DOHH2 (cell line): ENCODE results near the gene ANK3.
A peak's percentile ranks its signal among the peaks of the same experiment; 100 is the strongest.

ENCODE experiments used
- H3F3A ChIP-seq: fragments of 200-600 bp; sonication (generic), shearing (Covaris generic); 2 replicates; pipeline ENCODE4 v1.6.0; 2016; ENCODE audit warnings: antibody characterized with exemption, mild to moderate bottlenecking; ENCODE audit not compliant: control insufficient read depth, insufficient read depth
- H3K27ac ChIP-seq: fragments of 200-600 bp; sonication (generic); 2 replicates; pipeline ENCODE4 v1.5.1; 2014; ENCODE audit warnings: low read depth, mild to moderate bottlenecking, low read length, moderate library complexity
- H3K27me3 ChIP-seq: fragments of 200-600 bp; sonication (generic); 2 replicates; pipeline ENCODE4 v1.6.1; 2014; ENCODE audit warnings: mild to moderate bottlenecking, low read length, mixed read lengths; ENCODE audit not compliant: control insufficient read depth
- H3K36me3 ChIP-seq: fragments of 200-600 bp; sonication (generic); 2 replicates; pipeline ENCODE4 v1.6.1; 2014; ENCODE audit warnings: mild to moderate bottlenecking, low read length, moderate library complexity, mixed read lengths; ENCODE audit not compliant: control insufficient read depth
- H3K4me1 ChIP-seq: fragments of 200-600 bp; sonication (generic); 2 replicates; pipeline ENCODE4 v1.6.1; 2014; ENCODE audit warnings: mild to moderate bottlenecking, low read length, mixed read lengths; ENCODE audit not compliant: control insufficient read depth
- H3K4me2 ChIP-seq: fragments of 200-600 bp; sonication (generic); 2 replicates; pipeline ENCODE4 v1.6.0; 2014; ENCODE audit warnings: mild to moderate bottlenecking, low read length, moderate library complexity
- H3K4me3 ChIP-seq: fragments of 200-600 bp; sonication (generic); 2 replicates; pipeline ENCODE4 v1.5.1; 2014; ENCODE audit warnings: mild to moderate bottlenecking, low read length, mixed read lengths
- H3K79me2 ChIP-seq: fragments of 200-600 bp; sonication (generic); 2 replicates; pipeline ENCODE4 v1.6.1; 2014; ENCODE audit warnings: mild to moderate bottlenecking, low read length, mixed read lengths; ENCODE audit not compliant: control insufficient read depth
- H3K9me2 ChIP-seq: fragments of 200-600 bp; sonication (generic); replicated peaks from 2 replicates; pipeline ENCODE4 v1.6.1; 2014; ENCODE audit warnings: mild to moderate bottlenecking, low read length, mixed read lengths; ENCODE audit not compliant: control insufficient read depth
- H3K9me3 ChIP-seq: fragments of 200-600 bp; sonication (generic); 2 replicates; pipeline ENCODE4 v1.6.1; 2014; ENCODE audit warnings: antibody characterized with exemption, low read length, mixed read lengths; ENCODE audit not compliant: control insufficient read depth, insufficient read depth
- H4K20me1 ChIP-seq: fragments of 200-600 bp; sonication (generic); 2 replicates; pipeline ENCODE4 v1.6.0; 2014; ENCODE audit warnings: low read depth, mild to moderate bottlenecking, antibody characterized with exemption, low read length, moderate library complexity; ENCODE audit not compliant: control insufficient read depth, insufficient read depth
- EZH2phosphoT487 ChIP-seq: fragments of 200-600 bp; sonication (generic); IDR thresholded peaks from 2 replicates; pipeline ENCODE4 v1.6.1; 2017; ENCODE audit warnings: borderline replicate concordance, mild to moderate bottlenecking, antibody characterized with exemption, low read length, moderate library complexity, mixed read lengths
- TF ChIP-seq, protein P1 (sequence below): fragments of 200-600 bp; sonication (generic); IDR thresholded peaks from one replicate; pipeline ENCODE4 v1.5.1; 2014; ENCODE audit warnings: antibody characterized with exemption, mild to moderate bottlenecking, low read depth, low read length; ENCODE audit not compliant: poor library complexity, severe bottlenecking

The ANK3 gene

DNA sequence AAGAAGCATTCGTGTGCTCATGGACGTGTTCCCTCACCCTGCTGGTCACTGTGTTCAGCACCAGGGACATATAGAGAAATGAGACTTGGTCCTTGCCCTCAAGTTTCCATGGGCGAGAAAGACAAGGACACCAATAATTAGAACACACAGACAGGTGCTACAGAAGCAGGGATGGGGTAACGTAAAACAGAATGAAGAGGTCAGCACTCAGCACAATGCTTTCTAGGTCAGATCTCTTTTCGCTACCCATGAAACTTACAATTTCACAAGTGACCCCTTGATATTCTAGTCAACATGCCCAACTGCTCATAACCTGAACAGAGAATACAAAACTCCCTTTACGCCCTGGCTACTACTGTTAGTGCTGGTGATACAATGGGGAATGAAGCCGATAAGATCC is 6.0 kb upstream of the ANK3 start:
- H3K4me3 ChIP-seq = no peak overlapping the region
- H3K9me3 ChIP-seq = no peaks in the 10 kb centered on the region
- no peaks in the 10 kb centered on the region for H3K27me3 ChIP-seq
- H4K20me1 ChIP-seq = no peaks in the 10 kb centered on the region
- no peaks in the 10 kb centered on the region for H3K36me3 ChIP-seq
- TF ChIP-seq, protein P1, sequence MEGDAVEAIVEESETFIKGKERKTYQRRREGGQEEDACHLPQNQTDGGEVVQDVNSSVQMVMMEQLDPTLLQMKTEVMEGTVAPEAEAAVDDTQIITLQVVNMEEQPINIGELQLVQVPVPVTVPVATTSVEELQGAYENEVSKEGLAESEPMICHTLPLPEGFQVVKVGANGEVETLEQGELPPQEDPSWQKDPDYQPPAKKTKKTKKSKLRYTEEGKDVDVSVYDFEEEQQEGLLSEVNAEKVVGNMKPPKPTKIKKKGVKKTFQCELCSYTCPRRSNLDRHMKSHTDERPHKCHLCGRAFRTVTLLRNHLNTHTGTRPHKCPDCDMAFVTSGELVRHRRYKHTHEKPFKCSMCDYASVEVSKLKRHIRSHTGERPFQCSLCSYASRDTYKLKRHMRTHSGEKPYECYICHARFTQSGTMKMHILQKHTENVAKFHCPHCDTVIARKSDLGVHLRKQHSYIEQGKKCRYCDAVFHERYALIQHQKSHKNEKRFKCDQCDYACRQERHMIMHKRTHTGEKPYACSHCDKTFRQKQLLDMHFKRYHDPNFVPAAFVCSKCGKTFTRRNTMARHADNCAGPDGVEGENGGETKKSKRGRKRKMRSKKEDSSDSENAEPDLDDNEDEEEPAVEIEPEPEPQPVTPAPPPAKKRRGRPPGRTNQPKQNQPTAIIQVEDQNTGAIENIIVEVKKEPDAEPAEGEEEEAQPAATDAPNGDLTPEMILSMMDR = no peak
- no peak for TF ChIP-seq EZH2phosphoT487
- H3K9me2 ChIP-seq = no peaks in the 10 kb centered on the region
- H3K4me2 ChIP-seq = no peak overlapping the region
- H3K4me1 ChIP-seq = peaks cover 34% of the 10 kb centered on the region
- H3K79me2 ChIP-seq = peaks cover 4% of the 10 kb centered on the region
- H3K27ac ChIP-seq = no peak overlapping the region
- no peaks in the 10 kb centered on the region; the same call in 1 of the 2 replicates for H3F3A ChIP-seq

DNA sequence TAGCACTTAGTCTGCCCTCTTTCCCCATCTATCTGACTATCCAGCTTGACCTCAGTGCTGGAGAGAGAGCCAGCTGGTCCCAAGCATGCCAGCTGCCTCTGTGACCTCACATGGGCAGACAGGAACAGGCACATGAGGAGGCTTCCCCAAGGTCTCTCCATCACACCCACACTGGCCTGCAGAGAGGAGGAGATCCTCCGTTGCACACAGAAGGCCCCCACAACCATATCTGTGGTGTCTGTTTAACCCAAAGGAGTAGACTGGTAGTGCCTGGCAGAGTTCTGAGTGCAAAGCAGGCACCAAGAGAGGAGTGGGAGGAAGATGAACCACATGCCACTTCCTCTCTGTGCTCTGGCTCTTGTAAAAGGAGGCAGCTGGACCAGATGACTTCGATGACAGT is 4.8 kb upstream of the ANK3 start:
- H3K79me2 ChIP-seq = peaks cover 17% of the 10 kb centered on the region
- no peaks in the 10 kb centered on the region for H3K27me3 ChIP-seq
- H3K4me2 ChIP-seq = no peak overlapping the region
- no peaks in the 10 kb centered on the region for H4K20me1 ChIP-seq
- H3K9me2 ChIP-seq = no peaks in the 10 kb centered on the region
- no peak overlapping the region for H3K4me3 ChIP-seq
- H3K4me1 ChIP-seq = peaks cover 31% of the 10 kb centered on the region
- no peak overlapping the region for H3K27ac ChIP-seq
- H3K9me3 ChIP-seq = no peaks in the 10 kb centered on the region
- H3K36me3 ChIP-seq = peaks cover 2% of the 10 kb centered on the region; the same call in 1 of the 2 replicates
- TF ChIP-seq, protein P1 = no peak
- TF ChIP-seq EZH2phosphoT487 = no peak
- peaks cover 2% of the 10 kb centered on the region; the same call in 1 of the 2 replicates for H3F3A ChIP-seq

DNA sequence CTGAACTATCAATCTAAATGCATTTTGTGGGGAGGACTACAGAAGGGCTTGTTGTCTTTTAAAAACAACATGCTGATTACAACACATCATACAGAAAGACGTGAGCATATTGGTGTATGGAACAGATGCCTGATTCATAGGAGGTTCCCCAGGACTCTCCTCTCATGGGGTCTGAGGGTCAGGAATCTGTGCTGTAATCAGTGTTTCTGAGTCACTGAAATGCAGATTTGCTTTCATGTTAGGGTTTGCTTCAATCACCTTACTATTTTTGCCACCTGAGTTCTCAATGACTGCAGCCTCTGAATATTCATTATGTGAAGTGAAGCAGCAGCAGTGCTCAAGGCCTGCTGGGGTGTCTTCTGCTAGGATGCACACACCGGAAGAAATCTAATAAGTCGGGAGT is 550 bp upstream of the ANK3 start:
- Histone ChIP-seq H3K27me3 (no peaks in the 10 kb centered on the region), H3K4me2 (peak overlapping the region; percentile 89), H3K36me3 (peaks cover 24% of the 10 kb centered on the region), H3K4me3 (peak overlapping the region; percentile 93), H3K79me2 (peaks cover 59% of the 10 kb centered on the region), H3K27ac (peak overlapping the region; percentile 91), H3K4me1 (peaks cover 50% of the 10 kb centered on the region), H4K20me1 (no peaks in the 10 kb centered on the region), H3F3A (peaks cover 2% of the 10 kb centered on the region; the same call in 1 of the 2 replicates), H3K9me2 (no peaks in the 10 kb centered on the region), H3K9me3 (no peaks in the 10 kb centered on the region)
- TF ChIP-seq EZH2phosphoT487 = no peak
- TF ChIP-seq, protein P1 = no peak
